Calu3 (cell line): ENCODE results near the gene MRPL42. TPM values are rescaled to one million over a fixed set of nuclear protein-coding genes. Genes with fewer than 3 reads are reported as not detected.

Experiments
- BruUV-seq: library from RNA; stranded (reverse); fragments of 400-500 nt; replicated peaks from 2 replicates; lab custom pipeline; 2021; lab: Mats Ljungman, UMichigan
- CTCF ChIA-PET: fragments of 300-600 bp; sonication (Branson Sonifier 250); formaldehyde crosslinking; loops from one replicate; lab custom pipeline; 2022; ENCODE audit warnings: antibody characterized with exemption; lab: Charles Lee
- DNase-seq: peaks from one replicate; pipeline ENCODE4 v3.0.0; 2022
- H3K27ac Mint-ChIP-seq: one replicate; pipeline ENCODE4 v1.8.0; 2022; ENCODE audit warnings: mixed read lengths; ENCODE audit not compliant: unreplicated experiment
- H3K27me3 Mint-ChIP-seq: one replicate; pipeline ENCODE4 v1.8.0; 2022; ENCODE audit warnings: mixed read lengths; ENCODE audit not compliant: unreplicated experiment
- H3K36me3 Mint-ChIP-seq: one replicate; pipeline ENCODE4 v1.8.0; 2022; ENCODE audit warnings: mild to moderate bottlenecking, moderate library complexity, mixed read lengths; ENCODE audit not compliant: insufficient read depth, unreplicated experiment
- H3K4me1 Mint-ChIP-seq: one replicate; pipeline ENCODE4 v1.8.0; 2022; ENCODE audit warnings: mild to moderate bottlenecking, low read depth, mixed read lengths; ENCODE audit not compliant: unreplicated experiment
- H3K4me3 Mint-ChIP-seq: one replicate; pipeline ENCODE4 v1.8.0; 2022; ENCODE audit warnings: mild to moderate bottlenecking, low read depth, moderate library complexity, mixed read lengths; ENCODE audit not compliant: unreplicated experiment
- H3K9me3 Mint-ChIP-seq: one replicate; pipeline ENCODE4 v1.8.0; 2022; ENCODE audit warnings: low read depth, mixed read lengths; ENCODE audit not compliant: unreplicated experiment
- intact Hi-C: fragments of 100-400 bp; cut with micrococcal nuclease; formaldehyde crosslinking; loops from one replicate; pipeline ENCODE4 v1.10.0; 2022; ENCODE audit not compliant: unreplicated experiment
- total RNA-seq: library from RNA; stranded (reverse); gene quantifications from 2 replicates; pipeline ENCODE4 v1.2.3, GENCODE V29; 2022
- TF ChIP-seq, protein P1 (sequence below): fragments of 200-600 bp; IDR thresholded peaks from one replicate; pipeline ENCODE4 v1.8.0; 2022; ENCODE audit warnings: antibody characterized with exemption; ENCODE audit not compliant: unreplicated experiment

MRPL42 gene
- total RNA-seq, 1 experiment from 2014 or later = 94.9 TPM

DNA sequence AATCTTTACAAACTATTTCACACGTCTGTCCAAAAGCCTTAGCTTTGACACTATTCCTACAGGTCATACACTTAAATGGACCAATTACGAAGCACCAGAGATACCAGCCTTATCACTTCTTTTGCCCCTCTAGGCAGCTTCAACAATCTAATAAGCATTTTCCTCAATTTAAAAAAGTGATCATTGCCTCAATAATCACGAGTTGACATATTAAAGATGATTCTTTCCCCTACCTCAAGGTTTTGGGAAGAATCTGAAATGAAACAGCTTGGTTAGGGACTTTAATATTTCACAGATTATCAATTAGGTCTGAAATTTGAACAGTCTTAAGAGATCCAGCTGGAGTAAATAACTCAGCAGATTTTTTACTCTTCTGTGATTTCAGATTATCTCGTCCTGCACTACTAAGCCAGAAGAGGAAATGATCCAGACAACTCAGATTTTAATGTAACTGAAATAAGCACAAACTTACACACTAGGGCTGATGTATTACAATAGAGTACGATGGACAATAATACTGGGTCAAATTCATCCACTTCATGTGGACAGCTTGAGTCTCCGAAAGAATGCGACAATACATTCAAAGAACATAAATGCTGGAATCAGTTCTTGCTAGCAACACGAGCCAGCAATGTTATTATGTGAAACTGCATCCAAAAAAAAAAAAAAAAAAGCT is 41.4 kb upstream of the MRPL42 start:
- CTCF ChIA-PET = interaction anchor here (0.7 kb wide), 1 partner anchor 10 kb away, joined by 5 read pairs; no protein-coding TSS in a partner anchor
- intact Hi-C loops = no loop called here

DNA sequence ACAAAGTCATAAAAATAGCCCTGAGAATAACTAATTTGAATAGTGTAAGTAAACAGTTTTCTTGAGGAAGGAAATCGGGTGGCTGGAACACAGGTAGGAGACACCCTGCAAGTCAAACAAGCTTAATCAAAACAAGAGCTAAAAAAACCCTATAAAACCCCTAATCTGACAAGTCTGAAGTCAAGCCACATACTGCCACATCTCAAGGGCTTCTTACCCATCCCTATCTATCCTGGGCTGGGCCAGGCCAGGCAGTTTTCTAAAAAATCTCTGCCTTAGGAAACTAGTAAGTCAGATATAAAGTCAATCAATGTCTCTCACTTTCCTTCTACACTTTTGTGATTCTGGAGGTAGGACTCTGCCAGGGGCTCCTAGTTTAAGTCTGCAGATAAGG is 40.9 kb upstream of the MRPL42 start:
- Mint-ChIP-seq H3K36me3 (no peaks in the 10 kb centered on the region), H3K4me1 (peaks cover 66% of the 10 kb centered on the region), H3K27me3 (no peaks in the 10 kb centered on the region), H3K27ac (no peak overlapping the region), H3K4me3 (no peak overlapping the region), H3K9me3 (no peaks in the 10 kb centered on the region)
- CTCF ChIA-PET = interaction anchor here (0.6 to 0.7 kb wide), 2 partner anchors 11 to 526 kb away, joined by 3 to 5 read pairs; no protein-coding TSS in a partner anchor
- TF ChIP-seq, protein P1, sequence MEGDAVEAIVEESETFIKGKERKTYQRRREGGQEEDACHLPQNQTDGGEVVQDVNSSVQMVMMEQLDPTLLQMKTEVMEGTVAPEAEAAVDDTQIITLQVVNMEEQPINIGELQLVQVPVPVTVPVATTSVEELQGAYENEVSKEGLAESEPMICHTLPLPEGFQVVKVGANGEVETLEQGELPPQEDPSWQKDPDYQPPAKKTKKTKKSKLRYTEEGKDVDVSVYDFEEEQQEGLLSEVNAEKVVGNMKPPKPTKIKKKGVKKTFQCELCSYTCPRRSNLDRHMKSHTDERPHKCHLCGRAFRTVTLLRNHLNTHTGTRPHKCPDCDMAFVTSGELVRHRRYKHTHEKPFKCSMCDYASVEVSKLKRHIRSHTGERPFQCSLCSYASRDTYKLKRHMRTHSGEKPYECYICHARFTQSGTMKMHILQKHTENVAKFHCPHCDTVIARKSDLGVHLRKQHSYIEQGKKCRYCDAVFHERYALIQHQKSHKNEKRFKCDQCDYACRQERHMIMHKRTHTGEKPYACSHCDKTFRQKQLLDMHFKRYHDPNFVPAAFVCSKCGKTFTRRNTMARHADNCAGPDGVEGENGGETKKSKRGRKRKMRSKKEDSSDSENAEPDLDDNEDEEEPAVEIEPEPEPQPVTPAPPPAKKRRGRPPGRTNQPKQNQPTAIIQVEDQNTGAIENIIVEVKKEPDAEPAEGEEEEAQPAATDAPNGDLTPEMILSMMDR = no peak
- DNase-seq = no peak
- intact Hi-C loops = no loop called here
- BruUV-seq = no TSS peak

More for the DNA sequence above, 41.4 kb upstream of the MRPL42 start:
- no peak for DNase-seq
- no peaks in the 10 kb centered on the region for H3K27me3 Mint-ChIP-seq
- H3K4me1 Mint-ChIP-seq = peaks cover 65% of the 10 kb centered on the region
- BruUV-seq = no TSS peak
- H3K9me3 Mint-ChIP-seq = no peaks in the 10 kb centered on the region
- H3K27ac Mint-ChIP-seq = no peak overlapping the region
- TF ChIP-seq, protein P1 = no peak
- no peak overlapping the region for H3K4me3 Mint-ChIP-seq
- H3K36me3 Mint-ChIP-seq = no peaks in the 10 kb centered on the region

- TF ChIP-seq, protein P1 = no peak
- Mint-ChIP-seq H3K4me3 (no peak overlapping the region), H3K36me3 (no peaks in the 10 kb centered on the region), H3K9me3 (no peaks in the 10 kb centered on the region), H3K27me3 (no peaks in the 10 kb centered on the region), H3K4me1 (peaks cover 73% of the 10 kb centered on the region), H3K27ac (no peak overlapping the region)
- intact Hi-C loops = no loop called here
- CTCF ChIA-PET = interaction anchor here (0.9 kb wide), 1 partner anchor 10 kb away, joined by 3 read pairs; no protein-coding TSS in a partner anchor
- DNase-seq = no peak
- BruUV-seq = no TSS peak
Observed at GRCh38 chr12:93427779-93428564, 39.3 kb upstream of the MRPL42 start.

DNA sequence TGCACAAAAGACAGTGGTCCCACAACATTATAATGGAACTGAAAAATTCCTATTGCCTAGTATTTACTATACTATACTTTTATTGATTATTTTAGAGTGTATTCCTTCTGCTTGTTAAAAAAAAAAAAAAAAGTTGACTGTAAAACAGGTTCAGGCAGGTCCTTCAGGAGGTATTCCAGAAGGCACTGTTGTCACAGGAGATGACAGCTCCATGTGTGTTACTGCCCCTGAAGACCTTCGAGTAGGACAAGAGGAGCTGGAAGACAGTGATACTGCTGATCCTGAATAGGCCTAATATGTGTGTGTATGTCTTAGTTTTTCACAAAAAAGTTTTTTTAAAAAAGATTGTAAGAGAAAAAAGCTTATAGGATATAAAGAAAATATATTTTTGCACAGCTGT is 37.9 kb upstream of the MRPL42 start:
- DNase-seq = no peak
- Mint-ChIP-seq H3K27me3 (no peaks in the 10 kb centered on the region), H3K4me1 (peaks cover 58% of the 10 kb centered on the region), H3K36me3 (no peaks in the 10 kb centered on the region), H3K27ac (no peak overlapping the region), H3K9me3 (no peaks in the 10 kb centered on the region), H3K4me3 (no peak overlapping the region)
- no TSS peak for BruUV-seq
- intact Hi-C loops = no loop called here
- TF ChIP-seq, protein P1 = no peak
- CTCF ChIA-PET = interaction anchor here (0.6 to 1.2 kb wide), 4 partner anchors 9 to 1995 kb away, joined by 3 to 7 read pairs (median 4); no protein-coding TSS in a partner anchor
